ENCODE data around the gene PLA2G4E.
A peak's percentile ranks its signal among the peaks of the same experiment; 100 is the strongest.

The PLA2G4E gene

GRCh38 chr15:41994171-41994650 lies 26.6 kb downstream of the PLA2G4E start:
- no peak for DNase-seq (ENCODE audit: low read depth in 2 of 2, low spot score in 1 of 2)

GRCh38 chr15:41993472-41994170 lies 27.2 kb downstream of the PLA2G4E start:
- no peak for DNase-seq (ENCODE audit: low read depth in 2 of 2, low spot score in 1 of 2)

- no peak for DNase-seq (ENCODE audit: low read depth in 2 of 2, low spot score in 1 of 2)
Observed at GRCh38 chr15:41992803-41993190, 28.0 kb downstream of the PLA2G4E start.

- no peak for DNase-seq (ENCODE audit: low read depth in 2 of 2, low spot score in 1 of 2)
Observed at GRCh38 chr15:41992151-41992802, 28.6 kb downstream of the PLA2G4E start.

GRCh38 chr15:41990691-41991090 lies 30.2 kb downstream of the PLA2G4E start:
- DNase-seq (ENCODE audit: low read depth in 2 of 2, low spot score in 1 of 2) = no peak

- no peak for DNase-seq (ENCODE audit: low read depth in 2 of 2, low spot score in 1 of 2)
Observed at GRCh38 chr15:41990243-41990605, 30.6 kb downstream of the PLA2G4E start.

- DNase-seq (ENCODE audit: low read depth in 2 of 2, low spot score in 1 of 2) = peak; percentile 54 to 83
Observed at GRCh38 chr15:41989573-41990242, 31.1 kb downstream of the PLA2G4E start.

DNA sequence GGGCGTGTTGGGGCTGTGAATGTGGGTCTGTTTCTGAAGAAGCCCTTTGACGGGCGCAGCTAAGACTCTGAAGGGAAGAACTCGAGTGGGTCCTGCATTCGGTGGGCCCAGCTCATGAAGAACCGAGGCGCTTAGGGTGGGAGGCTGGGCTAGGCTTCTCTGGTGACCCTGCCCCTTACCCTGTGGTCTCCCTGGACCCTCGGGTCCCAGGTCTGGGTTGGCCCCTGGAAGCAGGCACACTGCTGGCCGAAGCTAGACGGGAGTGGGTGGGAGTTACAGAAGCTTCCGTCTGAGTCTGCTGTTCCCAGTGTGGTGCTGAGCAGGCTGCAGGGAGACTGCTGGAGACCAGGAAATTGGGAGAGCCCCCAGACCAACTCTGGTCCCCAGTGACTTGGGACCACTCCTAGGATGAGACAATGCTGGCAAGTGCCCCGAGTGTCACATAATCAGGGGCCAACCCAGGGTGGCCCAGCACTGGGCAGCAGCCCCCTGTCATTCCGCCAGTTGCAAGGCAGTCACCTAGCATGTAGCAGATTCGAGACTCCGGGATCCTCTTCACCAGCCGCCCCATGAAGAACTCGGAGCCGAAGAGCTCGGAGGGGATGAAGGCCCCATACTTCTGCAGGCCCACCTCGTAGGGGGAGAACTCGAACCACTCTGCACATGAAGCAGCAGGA lies 31.8 kb downstream of the PLA2G4E start:
- no peak for DNase-seq (ENCODE audit: low read depth in 2 of 2, low spot score in 1 of 2)

DNA sequence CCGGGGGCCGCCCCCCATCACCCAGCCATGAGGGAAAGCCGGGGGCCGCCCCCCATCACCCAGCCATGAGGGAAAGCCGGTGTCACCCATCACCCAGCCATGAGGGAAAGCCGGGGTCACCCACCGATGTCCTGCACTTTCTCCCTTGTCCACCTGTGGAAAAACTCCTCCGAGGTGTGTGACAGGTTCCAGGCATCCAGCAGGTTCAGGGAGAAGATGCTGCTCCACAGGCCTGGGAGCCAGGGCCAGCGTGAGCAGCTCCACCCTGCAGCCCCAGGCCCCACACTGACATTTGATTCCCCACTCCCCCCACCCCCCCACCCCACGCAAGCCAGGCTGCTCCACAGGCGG lies 32.9 kb downstream of the PLA2G4E start:
- no peak for DNase-seq (ENCODE audit: low read depth in 2 of 2, low spot score in 1 of 2)

GRCh38 chr15:41987246-41987924 lies 33.5 kb downstream of the PLA2G4E start:
- DNase-seq (ENCODE audit: low read depth in 2 of 2, low spot score in 1 of 2) = no peak

DNA sequence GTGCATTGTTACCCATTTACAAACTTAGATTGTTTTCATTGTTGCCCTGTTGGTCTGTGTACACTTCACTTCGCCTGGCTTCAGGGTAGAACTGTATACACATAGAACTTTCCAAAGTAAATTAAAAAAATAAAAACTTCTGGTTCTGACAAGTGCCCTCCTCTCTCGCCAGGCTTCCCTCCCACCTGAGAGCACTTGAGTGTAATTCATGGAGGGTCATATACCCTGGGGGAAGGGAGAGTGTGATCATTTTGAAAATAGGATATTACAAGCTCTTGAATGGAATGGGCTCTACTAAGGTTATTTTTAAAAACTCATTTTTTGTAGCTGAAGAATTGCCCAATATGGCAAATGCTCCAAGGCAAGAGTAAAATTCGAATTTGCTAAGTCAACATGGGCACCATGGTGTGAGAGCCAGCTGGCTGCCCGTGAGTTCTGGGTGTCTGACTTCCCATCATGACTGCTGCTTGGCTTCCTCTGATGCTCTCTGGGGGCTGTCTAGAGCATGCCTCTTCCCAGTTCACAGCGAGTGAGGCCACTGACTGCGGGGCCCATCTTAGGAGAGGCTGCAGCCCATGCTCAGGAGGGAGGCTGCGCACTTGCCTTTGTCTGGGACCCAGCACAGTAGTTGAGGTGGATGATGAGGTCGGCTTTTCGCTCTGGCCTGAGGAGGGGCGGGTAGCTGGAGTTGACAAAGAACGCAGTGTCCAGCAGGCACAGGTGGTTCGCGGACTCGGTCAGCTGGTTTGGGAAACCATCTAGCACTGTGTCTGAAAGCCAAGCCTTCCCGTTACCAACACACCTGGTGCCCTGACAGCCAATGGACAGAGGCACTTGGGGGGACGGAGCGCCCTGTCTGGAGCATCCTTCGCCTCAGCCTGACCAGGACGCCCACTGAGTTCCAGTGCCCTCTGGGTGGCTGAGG lies 35.3 kb downstream of the PLA2G4E start:
- no peak for DNase-seq (ENCODE audit: low read depth in 2 of 2, low spot score in 1 of 2)

DNA sequence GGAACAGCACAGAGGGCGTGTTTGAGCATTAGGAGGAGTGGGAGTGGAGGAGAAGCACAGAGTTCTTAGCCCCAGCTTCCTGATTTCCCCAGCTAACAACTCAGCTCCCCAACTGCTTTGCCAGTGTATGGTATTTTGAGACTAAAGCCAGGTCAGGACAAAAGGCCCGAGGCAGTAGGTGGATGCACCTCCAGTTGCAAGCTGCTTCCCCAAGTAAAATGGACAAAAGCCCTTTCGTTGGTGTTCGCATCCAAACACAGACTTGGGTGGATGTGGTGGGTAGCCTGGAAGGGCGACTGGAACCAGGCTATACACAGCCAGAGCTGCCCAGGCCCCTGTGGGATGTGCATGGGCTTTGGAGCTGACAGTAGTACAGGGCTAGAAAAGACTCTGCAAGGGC lies 36.2 kb downstream of the PLA2G4E start:
- DNase-seq (ENCODE audit: low read depth in 2 of 2, low spot score in 1 of 2) = no peak

GRCh38 chr15:41983621-41984571 lies 36.9 kb downstream of the PLA2G4E start:
- no peak for DNase-seq (ENCODE audit: low read depth in 2 of 2, low spot score in 1 of 2)

DNA sequence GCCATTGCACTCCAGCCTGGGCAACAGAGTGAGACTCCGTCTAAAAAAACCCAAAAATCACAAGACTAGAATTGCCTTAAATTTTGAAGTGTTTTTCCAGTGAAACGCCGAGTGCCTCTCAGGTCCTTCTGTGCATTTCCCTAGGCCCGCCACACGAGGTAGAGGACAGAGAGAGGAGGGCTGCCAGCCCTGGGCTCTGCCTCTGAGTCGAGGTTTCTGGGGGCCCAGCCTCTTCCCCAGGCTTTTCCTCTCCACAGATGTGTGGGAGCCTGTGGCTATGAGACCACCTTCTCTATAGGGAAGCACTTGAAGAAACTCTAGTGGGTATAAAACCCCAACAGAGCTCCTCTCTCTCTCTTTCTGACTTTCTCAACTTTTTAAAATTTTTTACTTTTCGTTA lies 37.6 kb downstream of the PLA2G4E start:
- no peak for DNase-seq (ENCODE audit: low read depth in 2 of 2, low spot score in 1 of 2)

DNA sequence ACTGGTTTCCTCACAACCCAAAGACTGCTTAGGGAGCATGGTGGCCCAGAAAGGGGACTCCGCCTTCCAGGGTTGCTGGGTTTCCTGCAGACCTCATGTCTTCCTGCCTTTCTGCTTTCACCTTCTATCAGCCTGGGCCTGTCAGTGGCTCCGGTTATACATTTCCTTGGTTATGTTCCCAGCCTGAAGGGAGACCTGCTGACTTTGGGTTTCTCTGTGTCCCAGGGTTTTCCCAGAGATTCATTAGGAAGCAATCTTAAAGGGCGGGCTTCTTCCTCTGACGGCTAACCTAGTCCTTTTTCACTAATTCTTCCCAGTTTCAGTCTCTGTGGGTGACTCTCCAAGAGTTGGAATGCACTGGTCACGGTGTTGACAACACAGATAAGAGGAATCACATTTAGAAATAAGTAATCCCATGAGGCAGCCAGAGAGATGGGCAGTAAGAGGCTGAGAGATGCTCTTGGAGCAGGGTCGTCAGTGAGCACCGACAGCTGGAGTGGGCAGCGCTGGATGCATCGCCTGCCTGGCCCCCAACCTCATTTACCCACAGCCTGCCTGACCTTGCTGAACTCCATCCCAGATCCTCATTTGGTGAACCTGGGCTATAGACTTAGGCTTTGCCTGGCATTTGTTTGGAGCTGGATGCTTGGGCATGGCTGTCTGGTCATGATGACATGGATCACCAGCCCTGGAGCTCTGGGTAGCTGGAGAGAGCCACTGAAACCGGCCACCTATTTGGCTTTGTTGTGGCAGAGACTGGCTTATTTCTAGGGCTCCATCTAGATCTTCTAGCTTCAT lies 38.5 kb downstream of the PLA2G4E start:
- DNase-seq (ENCODE audit: low read depth in 2 of 2, low spot score in 1 of 2) = no peak

- no peak for DNase-seq (ENCODE audit: low read depth in 2 of 2, low spot score in 1 of 2)
Observed at GRCh38 chr15:41981371-41982132, 39.3 kb downstream of the PLA2G4E start.

- no peak for DNase-seq (ENCODE audit: low read depth in 2 of 2, low spot score in 1 of 2)
Observed at GRCh38 chr15:41980654-41981323, 40.1 kb downstream of the PLA2G4E start.

All from stimulated activated CD8-positive, alpha-beta memory T cell treated with anti-CD3 and anti-CD28 coated beads, Interleukin-4, amount 100 ng/mL, for 4 hours (primary cell).